HG03457 (cell line): ENCODE data around the gene HCCS.
"Not testable (repeated sequence)": the region's sequence is repeated elsewhere in the genome, so short reads cannot be mapped to it uniquely, and the experiment has no call there.

Experiments used
- ATAC-seq: cut with Tn5 transposase; IDR thresholded peaks from one replicate; pipeline ENCODE4 v1.9.1; 2021; ENCODE audit warnings: moderate number of reproducible peaks; ENCODE audit not compliant: unreplicated experiment

HCCS gene

DNA sequence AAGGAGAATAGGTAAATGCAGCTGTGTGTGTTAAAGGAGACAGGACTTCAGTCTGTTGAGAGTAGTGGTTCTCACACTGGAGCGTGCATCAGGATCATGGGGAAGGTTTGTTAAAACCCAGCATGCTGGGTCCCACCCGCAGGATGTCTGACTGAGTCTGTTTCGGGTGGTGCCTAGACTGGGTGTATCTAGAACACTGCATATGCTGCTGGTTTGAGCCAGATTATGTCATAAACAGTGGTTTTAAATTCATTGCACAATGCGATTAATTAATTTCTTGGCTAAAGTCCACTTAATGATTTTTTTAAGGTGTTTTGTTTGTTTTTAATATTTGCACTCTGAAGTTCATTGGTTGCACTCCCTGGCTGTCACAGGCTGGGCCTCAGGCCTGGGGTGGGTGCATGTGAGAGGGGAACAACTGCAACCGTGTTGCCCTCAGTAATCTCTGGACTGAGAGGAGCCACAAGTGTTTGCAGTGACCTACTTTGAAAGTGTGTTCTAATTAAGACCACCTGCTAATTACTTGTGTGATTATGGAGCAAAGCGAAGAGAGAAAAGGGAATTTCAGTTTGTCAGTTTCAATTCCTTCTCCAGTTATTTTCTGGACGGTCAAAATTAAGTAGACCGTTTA is 8.3 kb downstream of the HCCS start:
- ATAC-seq = no peak

DNA sequence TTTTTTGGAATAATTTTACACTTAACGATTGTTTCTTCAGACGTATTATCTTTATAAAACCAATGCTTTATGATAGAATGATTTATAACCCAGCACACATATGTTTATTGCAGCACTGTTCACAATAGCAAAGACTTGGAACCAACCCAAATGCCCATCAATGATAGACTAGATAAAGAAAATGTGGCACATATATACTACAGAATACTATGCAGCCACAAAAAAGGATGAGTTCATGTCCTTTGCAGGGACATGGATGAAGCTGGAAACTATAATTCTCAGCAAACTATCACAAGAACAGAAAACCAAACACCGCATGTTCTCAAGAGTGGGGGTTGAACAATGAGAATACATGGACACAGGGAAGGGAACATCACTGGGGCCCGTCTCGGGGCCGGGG is 12.0 kb downstream of the HCCS start:
- ATAC-seq = not testable (repeated sequence)

- no peak for ATAC-seq
Measured at GRCh38 chrX:11124112-11124511, 13.0 kb downstream of the HCCS start.

DNA sequence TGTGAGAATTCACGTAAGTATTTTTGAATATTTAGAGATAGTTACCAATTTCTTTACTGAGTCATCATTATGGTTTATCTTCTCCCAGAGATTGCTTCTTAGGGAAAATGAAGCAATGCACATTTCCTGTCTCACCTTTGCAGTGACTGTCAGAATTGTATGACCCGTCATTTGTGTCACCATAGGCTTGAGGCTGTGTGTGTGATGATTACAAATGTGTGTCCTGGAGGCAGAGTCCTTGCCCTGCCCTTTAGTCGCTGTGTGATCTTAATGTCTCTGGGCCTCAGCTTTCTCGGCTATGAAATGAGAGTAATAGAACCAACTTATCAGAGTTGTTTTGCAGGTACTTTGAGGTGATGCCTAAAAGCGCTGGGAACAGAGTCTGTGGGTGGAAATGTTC is 13.9 kb downstream of the HCCS start:
- ATAC-seq = no peak

DNA sequence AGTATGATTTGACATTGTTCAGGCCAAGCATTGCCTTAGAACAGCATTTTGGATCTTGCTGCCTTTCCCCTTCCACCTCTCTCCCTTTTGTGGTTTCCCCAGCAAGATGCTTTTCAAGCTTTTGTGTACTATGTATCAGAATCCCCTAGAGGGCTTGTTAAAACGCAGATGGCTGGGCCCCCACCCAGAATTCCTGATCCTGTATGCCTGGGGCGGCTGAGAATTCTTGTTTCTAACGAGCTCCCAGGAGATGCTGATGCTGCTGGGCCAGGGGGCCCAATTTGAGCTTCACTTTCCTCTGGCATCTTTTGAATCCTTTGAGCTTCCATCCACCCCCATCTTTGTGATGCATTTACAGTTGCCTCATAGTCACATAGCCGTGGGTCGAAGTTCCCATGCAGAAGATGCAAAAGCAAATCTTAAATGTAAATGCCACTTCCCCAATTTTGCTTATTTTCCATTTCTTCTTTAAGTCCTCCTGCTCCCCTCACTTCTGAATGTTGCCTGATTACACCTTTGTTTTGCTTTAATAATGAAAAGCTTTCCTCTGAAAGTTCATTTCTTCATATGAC is 18.5 kb downstream of the HCCS start:
- ATAC-seq = no peak

DNA sequence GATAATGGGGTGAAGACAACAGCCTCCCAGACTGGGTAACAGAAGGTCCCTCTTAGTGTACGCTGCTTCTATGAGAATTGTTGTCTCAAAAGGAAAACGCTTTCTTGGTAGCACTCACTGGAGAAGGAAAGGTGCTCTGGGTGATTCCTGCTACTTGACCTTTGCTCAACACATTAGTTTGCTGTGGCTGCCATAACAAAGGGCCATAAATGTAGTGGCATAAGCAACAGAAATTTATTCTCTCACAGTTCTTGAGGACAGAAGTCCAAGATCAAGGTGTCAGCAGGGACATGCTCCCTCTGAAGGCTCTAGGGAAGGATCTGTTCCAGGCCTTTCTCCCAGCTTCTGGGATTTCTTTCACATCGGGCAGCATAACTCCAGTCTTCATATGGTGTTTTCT is 19.0 kb downstream of the HCCS start:
- ATAC-seq = no peak

DNA sequence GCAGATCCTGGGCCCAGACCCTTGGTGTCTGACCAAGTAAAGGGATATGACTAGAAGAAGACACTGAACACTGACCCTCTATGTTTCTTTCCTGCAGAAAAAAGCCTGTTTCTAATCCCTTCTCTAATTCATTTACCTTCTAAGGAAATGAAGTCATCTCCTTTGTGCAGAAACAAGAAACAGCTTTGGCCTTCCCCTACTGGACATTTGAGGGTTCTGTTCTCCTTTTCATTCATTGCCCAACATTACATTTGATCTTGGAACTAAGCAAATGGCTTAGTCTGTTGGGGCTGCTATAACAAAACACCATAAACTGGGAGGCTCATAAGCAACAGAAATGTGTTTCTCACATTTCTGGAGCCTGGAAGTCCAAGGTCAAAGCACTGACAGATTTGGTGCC is 20.0 kb downstream of the HCCS start:
- ATAC-seq = no peak

GRCh38 chrX:11135564-11136185 is 24.5 kb downstream of the HCCS start:
- ATAC-seq = no peak

DNA sequence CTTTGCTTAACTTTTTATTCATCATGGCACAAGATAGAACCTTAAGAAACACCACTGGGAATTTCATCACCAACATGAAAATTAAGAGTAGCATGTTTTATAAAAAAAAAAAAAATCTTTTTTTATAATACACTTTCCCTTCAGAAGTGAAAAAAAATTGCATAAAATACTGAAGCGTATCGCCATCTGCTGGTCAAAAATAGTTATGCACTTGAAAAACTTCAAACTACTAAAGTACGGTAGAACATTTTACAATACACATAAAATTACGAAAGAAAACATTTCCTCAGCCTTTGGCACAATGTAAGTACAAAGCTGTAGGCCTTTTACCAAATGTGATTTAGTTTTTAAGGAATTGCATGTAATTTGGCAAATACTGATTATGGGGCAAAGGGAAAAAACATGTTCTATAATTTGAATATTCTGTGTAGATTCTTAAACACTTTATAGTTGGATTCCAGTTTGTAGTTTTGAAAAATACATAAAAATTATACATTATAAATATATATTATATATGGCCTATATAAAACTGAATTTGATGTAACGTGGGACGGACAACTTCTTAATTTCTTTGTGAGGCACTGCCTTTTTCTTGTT is 26.5 kb downstream of the HCCS start:
- no peak for ATAC-seq

- no peak for ATAC-seq
Measured at GRCh38 chrX:11138498-11139390, 27.6 kb downstream of the HCCS start.

- ATAC-seq = no peak
Measured at GRCh38 chrX:11143931-11144678, 33.0 kb downstream of the HCCS start.

DNA sequence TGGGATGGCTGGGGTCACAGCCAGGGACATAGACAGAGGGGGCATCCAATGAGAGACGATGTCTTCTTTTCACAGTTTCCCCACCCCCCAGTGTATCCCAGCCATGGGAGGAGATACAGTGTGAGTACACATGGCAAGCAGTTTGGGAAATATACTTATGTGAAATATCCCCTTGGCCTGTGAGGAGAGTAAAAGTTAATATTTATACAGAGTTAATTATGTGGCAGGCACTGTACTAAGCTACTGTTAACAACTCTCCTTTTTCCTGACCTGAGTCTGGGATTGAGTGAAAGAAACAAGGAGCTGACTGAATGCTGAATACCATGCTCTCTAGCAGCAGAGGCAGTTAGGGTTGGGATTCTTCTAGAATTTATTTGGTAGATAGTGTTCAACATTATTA is 35.3 kb downstream of the HCCS start:
- no peak for ATAC-seq

DNA sequence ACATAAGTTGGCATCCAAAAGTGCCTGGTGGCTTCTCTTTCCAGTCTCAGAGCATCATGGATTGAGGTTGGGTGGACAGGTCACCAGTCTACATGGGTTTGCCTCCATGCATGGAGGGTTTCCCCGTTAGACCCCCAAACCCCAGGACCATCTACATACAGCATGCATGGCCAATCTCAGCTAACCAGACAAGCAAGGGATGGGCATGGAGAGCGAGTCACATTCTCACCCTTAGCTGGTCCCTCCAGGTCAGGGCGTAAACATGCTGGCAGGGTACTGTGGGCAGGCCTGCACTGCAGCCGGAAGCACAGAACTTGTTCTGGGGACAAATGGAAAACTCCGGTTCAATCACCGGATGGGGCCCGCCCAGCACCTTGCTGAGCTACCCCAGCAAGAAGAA is 37.3 kb downstream of the HCCS start:
- ATAC-seq = no peak

- no peak for ATAC-seq
Measured at GRCh38 chrX:11151799-11152559, 40.8 kb downstream of the HCCS start.

- ATAC-seq = no peak
Measured at GRCh38 chrX:11159149-11159548, 48.0 kb downstream of the HCCS start.

- ATAC-seq = no peak
Measured at GRCh38 chrX:11164433-11164832, 53.3 kb downstream of the HCCS start.

DNA sequence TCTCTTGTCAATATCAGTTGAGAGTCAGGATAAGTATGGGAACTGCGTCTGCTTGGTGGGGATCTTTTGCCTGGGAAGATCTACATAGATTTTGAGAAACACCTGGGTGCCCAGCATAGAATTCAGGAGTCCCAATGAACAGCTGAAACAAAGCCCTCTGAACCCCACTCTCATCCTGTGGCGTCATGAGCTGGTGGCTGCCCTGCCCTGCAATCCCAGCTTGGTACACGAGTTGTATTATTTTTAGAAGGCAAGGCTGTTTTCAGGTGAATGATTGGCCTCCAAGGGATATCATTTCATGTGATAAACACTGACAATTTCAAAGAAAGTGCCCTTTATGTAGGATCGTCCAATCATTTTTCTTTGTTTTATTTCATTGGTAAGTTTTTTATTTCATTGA is 60.8 kb downstream of the HCCS start:
- ATAC-seq = no peak

- no peak for ATAC-seq
Measured at GRCh38 chrX:11172415-11172814, 61.3 kb downstream of the HCCS start.
